ENCODE data around the gene NABP1.

Gene NABP1

GRCh38 chr2:191677646-191678436 lies at the start of gene NABP1:
Gene NABP1, plus strand, starts transcription at chr2:191678136. Its CDS starts 479 bp downstream, at chr2:191678615.
- TF ChIP-seq CTCF (IDR thresholded peaks at IDR 0.05), result no peak

- no peak for TF ChIP-seq CTCF (IDR thresholded peaks at IDR 0.05)
These were observed 48.9 kb upstream of the NABP1 start for GRCh38 chr2:191629001-191629453.

DNA sequence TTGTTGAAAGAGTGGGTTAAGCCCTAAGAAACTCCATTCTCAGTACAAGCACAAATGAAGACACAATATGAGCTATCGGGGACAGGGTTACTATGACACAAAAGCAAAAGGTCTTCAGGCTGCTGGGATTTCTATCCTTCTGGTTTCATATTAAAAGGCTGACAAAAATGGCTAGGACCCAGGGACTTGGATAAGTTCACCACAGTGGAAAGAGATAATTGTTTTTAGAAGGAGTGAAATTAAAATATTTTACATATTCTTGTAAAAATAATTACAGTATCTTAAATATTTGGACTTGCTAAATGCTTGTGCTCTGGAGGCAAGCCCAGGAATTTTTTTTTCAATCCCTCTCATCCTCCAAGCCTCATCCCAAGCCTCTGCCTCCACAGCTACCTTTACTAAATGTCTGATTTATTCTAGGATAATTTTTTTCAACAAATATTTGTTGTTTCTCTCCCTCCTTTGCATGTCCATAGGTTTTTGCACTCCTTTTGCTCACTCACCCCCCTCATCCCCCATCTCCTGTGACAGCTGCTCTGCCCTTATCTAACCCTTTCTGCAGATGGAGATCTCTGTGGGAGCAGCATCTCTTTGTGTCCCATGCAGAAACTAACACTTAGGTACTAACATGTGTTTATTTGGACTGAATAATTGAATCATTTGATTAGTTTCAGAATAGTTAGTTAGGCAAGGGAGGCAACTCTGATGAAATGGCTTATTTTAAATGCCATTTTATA lies 47.8 kb upstream of the NABP1 start:
- no peak for TF ChIP-seq CTCF (IDR thresholded peaks at IDR 0.05)

DNA sequence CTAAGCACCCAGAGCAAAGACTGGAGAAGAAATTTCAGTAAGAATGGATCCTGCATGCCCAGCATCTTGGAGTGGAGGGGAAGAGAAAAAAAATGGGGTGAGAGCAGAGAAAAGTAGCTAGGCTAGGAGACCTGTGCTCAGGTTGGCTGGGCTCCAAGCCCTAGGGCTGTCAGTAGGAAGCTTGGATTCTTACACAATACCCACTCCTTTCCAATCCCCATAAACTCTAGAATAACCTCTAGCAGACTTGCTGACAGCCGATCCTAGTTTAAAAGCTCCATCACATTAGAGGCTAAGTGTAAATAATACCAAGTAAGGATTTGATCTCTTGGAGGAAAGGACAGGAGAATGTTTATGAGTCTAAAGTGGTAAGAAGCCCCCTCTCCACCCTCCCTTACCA lies 46.2 kb upstream of the NABP1 start:
- no peak for TF ChIP-seq CTCF (IDR thresholded peaks at IDR 0.05)

GRCh38 chr2:191632426-191632825 lies 45.5 kb upstream of the NABP1 start:
- no peak for TF ChIP-seq CTCF (IDR thresholded peaks at IDR 0.05)

DNA sequence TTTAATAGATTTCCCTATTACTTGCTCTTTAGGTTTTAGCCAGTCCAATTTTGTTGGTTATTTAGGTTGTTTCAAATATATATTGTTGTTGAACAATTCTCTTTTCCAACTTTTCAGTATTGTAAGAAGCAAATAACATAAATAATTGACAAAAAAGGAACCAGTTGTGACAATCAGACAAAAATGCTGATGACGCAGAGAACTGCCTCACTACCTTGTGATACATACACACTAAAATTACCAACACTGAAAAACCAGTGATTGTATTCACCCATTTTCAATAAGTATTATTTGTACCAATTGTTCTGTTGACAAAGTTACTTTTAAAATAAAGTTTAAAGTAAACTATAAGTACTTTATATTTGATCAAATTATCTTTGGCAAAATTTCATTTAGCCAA lies 43.1 kb upstream of the NABP1 start:
- TF ChIP-seq CTCF (IDR thresholded peaks at IDR 0.05), result no peak

- no peak for TF ChIP-seq CTCF (IDR thresholded peaks at IDR 0.05)
These were observed 42.4 kb upstream of the NABP1 start for GRCh38 chr2:191635333-191636234.

Measured in LNCAP (cell line).